Cardiac fibroblast (primary cell): ENCODE measurements around the gene UBAC1.

Experiments used
- DNase-seq, 2 donors: peaks; one replicate each; pipeline versions ENCODE4 v3.0.0 to v3.0.0-alpha.2; 2010; ENCODE audit warnings: low read depth in 2 of 2
- H3K4me3 ChIP-seq, 2 donors: replicated peaks in 1 of 2; 1 replicate in 1 of 2; 2 replicates in 1 of 2; pipeline ENCODE4 v1.5.1; 2011; ENCODE audit warnings: low read depth in 2 of 2, low read length in 2 of 2, mild to moderate bottlenecking in 2 of 2, moderate library complexity in 1 of 2
- TF ChIP-seq, protein P1 (sequence below): IDR thresholded peaks from one replicate; pipeline ENCODE4 v1.5.1; 2011; ENCODE audit warnings: low read depth, mild to moderate bottlenecking, low read length, inconsistent platforms

The UBAC1 gene

DNA sequence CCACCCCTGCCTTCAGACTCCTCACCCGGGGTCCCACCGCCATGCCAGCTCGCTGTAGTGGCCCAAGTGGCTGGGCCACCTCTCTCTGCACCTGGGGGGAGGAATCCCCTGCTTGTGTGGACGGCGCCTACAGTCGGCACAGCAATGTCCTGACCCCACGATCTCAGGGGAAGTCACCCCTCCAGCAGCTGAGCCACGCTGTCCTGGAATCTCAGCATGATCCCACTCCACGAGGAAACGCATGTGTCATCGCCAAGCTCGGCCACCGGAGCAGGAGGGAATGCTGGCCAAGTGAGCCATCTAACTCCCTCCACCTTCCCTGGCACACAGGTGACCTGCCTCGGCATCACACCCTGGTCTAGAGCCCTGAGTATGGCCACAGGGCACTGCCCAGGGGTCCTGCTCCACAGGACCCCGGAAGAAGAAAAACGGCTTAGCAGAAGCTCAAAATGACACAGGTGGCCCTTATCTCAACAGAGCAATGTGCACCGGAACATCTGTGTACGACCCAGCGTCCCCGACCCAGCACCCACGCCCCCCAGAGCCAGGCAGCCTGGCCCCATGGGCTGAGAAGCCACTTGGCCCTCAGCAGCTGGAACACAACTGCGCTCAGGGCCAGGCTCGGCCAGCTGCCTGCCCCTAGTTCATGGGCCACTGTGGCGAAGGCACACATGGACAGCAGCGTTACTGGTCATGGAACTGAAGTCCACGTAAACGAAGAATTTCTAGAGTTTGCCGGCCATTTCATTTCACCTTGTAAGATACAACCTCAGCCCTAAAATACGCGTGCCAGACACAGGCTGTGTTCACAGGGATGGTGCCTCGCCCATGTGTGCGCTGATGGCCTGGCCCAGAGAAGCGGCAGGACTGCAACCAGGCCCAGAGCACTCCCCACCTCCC lies 30.5 kb downstream of the UBAC1 start:
- TF ChIP-seq, protein P1, sequence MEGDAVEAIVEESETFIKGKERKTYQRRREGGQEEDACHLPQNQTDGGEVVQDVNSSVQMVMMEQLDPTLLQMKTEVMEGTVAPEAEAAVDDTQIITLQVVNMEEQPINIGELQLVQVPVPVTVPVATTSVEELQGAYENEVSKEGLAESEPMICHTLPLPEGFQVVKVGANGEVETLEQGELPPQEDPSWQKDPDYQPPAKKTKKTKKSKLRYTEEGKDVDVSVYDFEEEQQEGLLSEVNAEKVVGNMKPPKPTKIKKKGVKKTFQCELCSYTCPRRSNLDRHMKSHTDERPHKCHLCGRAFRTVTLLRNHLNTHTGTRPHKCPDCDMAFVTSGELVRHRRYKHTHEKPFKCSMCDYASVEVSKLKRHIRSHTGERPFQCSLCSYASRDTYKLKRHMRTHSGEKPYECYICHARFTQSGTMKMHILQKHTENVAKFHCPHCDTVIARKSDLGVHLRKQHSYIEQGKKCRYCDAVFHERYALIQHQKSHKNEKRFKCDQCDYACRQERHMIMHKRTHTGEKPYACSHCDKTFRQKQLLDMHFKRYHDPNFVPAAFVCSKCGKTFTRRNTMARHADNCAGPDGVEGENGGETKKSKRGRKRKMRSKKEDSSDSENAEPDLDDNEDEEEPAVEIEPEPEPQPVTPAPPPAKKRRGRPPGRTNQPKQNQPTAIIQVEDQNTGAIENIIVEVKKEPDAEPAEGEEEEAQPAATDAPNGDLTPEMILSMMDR, result no peak
- H3K4me3 ChIP-seq, result no peak overlapping the region
- DNase-seq, result no peak

DNA sequence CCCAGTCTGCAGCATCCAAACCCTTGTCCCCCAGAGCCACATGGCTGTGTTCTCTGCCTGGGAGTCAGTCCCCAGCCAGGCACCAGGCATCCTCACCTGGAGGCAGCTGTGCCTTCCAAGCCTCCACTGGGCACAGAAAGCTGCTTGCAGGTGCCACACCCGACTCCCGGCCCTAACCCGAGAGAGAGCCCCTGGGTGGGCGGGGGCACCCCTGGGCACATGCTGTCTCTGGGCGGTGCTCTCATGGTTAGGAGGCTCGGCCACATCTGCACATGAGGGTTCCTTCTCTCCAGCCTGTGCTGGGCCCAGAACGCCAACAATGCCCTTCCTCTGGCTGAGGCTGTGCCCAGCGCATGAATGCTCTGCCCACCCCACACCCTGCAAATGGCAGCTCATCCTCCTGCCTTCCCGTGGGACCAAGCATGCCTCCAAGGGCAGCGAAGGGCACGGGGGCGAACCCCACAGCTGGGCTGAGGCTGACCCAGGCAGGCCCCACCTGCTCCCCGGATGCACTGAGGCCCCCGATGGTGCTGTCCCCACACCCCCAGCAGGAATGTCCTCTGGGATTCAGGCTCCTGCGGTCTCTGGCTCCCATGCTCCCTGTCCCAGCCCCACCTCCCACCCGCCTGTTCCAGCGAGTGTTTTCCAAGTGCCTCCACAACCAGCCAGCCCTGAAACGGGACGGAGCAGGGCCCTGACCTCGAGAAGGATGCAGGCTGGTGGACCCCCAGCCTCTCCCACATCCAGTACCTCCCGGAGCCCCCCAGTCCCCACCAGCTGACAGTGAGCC lies 31.3 kb downstream of the UBAC1 start:
- no peak for DNase-seq
- no peak overlapping the region for H3K4me3 ChIP-seq
- TF ChIP-seq, protein P1, result no peak

DNA sequence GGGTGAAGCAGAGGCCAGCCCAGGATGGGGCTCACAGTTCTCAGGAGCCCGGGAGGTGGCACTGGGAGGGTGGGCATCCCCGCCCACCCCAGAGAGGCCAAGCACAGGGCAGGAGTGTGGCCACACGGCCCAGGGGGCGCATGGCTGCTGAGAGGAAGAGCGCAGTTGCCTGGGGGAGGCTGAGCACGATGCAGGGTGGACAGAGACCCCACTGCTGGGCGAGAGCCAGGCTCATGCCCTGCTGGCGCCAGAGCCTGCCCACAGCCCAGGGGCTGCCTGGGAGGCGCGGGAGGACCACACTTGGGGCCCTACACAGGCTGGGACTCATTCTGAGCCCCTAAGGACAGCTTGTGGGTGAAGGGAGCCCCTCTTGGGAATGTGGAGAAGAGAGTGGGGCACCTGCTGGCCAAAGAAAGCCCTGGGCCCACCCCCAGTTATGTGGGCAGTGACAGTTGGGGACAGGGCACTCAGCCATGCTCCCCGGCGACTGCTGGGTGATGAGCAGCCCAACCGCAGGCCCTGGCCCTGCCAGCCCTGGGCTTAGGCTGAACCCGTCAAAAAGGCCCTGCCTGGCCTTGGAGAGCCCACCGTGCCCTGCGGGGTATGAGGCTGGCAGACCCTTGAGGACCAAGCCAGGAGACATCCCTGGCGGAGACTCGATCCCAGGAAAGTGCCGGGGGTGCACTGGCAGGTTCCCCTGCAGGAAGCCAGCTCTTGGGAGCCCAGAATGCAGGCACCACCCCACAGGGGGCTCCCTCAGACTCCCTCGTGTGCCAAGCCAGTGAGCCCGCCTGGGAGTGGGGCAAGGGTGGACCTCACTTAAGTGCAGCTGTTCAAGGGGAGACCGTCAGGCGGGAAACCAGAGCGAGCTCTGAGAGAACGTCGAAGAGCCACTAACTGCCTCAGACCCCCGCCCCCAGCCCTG lies 32.2 kb downstream of the UBAC1 start:
- TF ChIP-seq, protein P1, result no peak
- no peak overlapping the region for H3K4me3 ChIP-seq
- no peak for DNase-seq

DNA sequence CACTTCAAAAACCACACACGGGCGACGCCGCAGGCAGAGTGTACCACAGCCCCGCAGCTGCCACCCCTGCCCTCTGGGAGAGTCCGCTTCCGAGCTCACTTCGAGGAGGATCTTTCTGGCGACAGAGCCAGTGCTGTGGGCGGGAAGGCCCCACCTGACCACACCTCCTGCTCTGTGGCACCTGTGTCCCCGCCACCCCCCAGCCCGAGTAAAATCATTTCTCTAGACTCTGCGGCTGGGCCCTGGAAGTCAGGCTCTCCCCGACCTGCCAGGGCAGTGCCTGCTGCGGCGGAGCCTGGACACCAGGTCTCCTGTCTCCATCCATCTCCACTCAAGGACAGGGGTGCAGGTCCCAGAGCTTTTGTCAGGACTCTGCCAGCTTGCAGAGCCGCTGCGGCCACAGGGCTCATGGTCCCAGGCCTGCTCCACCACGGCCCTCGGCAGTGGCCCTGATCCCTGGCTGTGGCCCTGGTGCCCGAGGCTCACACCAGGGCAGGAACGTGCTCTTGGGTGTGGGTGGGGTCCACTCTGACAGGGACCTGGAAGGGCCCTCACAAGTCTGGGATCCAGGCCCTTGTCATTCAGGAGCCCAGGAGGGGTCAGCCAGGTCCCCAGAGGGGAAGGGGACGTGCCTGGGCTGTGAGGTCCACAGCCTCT lies 33.0 kb downstream of the UBAC1 start:
- H3K4me3 ChIP-seq, result no peak overlapping the region
- TF ChIP-seq, protein P1, result no peak
- no peak for DNase-seq

DNA sequence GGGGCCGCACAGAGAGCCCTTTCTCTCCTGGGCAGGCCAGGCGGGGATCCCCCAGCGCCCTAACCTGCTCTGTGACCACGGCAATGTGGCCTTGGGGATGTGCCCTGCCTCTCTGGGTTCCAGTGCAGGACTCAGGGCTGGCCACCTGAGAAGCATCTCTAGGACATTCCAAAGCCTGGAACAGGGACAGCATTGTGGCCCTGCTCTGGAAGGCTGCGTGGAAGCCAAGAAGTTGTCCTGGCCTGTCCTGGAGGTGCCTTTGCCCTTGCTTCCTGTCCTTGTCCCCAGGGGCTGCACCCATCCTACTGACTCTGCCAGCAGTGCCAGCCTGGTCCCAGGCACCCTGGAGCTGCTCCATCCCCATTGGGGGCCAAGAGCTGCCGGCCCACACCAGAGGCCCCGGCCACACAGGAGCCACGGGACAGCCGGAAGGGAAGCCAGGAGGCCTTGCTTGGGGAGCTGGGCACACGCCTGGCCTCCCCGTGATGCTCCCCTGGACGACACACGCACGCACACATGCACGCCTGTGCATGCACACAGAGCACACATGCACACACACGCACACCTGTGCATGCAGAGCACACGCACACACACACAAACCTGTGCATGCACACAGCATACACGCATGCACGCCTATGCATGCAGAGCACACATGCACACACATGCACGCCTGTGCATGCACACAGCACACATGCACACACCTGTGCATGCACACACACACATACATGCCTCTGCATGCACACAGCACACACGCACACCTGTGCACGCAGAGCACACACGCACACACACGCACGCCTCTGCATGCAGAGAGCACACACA lies 33.8 kb downstream of the UBAC1 start:
- DNase-seq, result no peak
- TF ChIP-seq, protein P1, result no peak
- H3K4me3 ChIP-seq, result no peak overlapping the region
